Astrocyte of the hippocampus (primary cell): ENCODE measurements around the gene NTN1.

Source experiments
- DNase-seq: peaks from one replicate; pipeline ENCODE4 v3.0.0; 2011; ENCODE audit warnings: low read depth, low spot score

Gene NTN1

GRCh38 chr17:9230861-9231260 lies 209.6 kb downstream of the NTN1 start:
- no peak for DNase-seq

- no peak for DNase-seq
Observed at GRCh38 chr17:9231449-9232154, 210.3 kb downstream of the NTN1 start.

- DNase-seq = no peak
Observed at GRCh38 chr17:9232155-9232475, 210.8 kb downstream of the NTN1 start.

GRCh38 chr17:9232591-9233270 lies 211.4 kb downstream of the NTN1 start:
- DNase-seq = no peak

GRCh38 chr17:9233271-9233599 lies 211.9 kb downstream of the NTN1 start:
- no peak for DNase-seq

GRCh38 chr17:9233761-9234160 lies 212.5 kb downstream of the NTN1 start:
- no peak for DNase-seq

GRCh38 chr17:9234389-9234945 lies 213.2 kb downstream of the NTN1 start:
- no peak for DNase-seq

- DNase-seq = no peak
Observed at GRCh38 chr17:9235346-9235745, 214.0 kb downstream of the NTN1 start.

GRCh38 chr17:9236286-9237052 lies 215.2 kb downstream of the NTN1 start:
- no peak for DNase-seq

GRCh38 chr17:9237053-9237410 lies 215.7 kb downstream of the NTN1 start:
- no peak for DNase-seq

- DNase-seq = no peak
Observed at GRCh38 chr17:9237661-9238301, 216.5 kb downstream of the NTN1 start.

GRCh38 chr17:9238340-9239245 lies 217.3 kb downstream of the NTN1 start:
- DNase-seq = no peak

- no peak for DNase-seq
Observed at GRCh38 chr17:9239246-9239792, 218.0 kb downstream of the NTN1 start.

GRCh38 chr17:9239793-9240658 lies 218.7 kb downstream of the NTN1 start:
- peak; percentile 76 for DNase-seq

GRCh38 chr17:9240659-9241370 lies 219.5 kb downstream of the NTN1 start:
- DNase-seq = peak; percentile 77

GRCh38 chr17:9241371-9241712 lies 220.0 kb downstream of the NTN1 start:
- DNase-seq = peak; percentile 72

- no peak for DNase-seq
Observed at GRCh38 chr17:9241774-9242496, 220.6 kb downstream of the NTN1 start.

GRCh38 chr17:9242497-9242881 lies 221.2 kb downstream of the NTN1 start:
- no peak for DNase-seq

GRCh38 chr17:9242983-9243382 lies 221.7 kb downstream of the NTN1 start:
- DNase-seq = no peak
